SK-N-SH treated with all-trans-retinoic acid at 6 μM for 48 hours (cell line): Measurements from ENCODE around the gene GGA1.

ENCODE experiments used
- ATAC-seq: fragments of 200-7000 bp; cut with Tn5 transposase; 3 replicates; pipeline ENCODE4 v1.9.1; 2020; ENCODE audit warnings: mild to moderate bottlenecking, moderate library complexity
- ARNTL ChIP-seq: fragments of 450-650 bp; formaldehyde crosslinking; IDR thresholded peaks from 2 replicates; pipeline ENCODE4 v1.5.0; 2020; ENCODE audit warnings: low read depth, mild to moderate bottlenecking, moderate library complexity, borderline replicate concordance
- BACH2 ChIP-seq: fragments of 250-450 bp; sonication (Bioruptor Pico); IDR thresholded peaks from 2 replicates; pipeline ENCODE4 v1.9.0; 2021; ENCODE audit warnings: mild to moderate bottlenecking, borderline replicate concordance
- CREB5 ChIP-seq: fragments of 250-450 bp; sonication (Bioruptor Pico); IDR thresholded peaks from 2 replicates; pipeline ENCODE4 v1.5.1; 2020; ENCODE audit warnings: low read depth, mild to moderate bottlenecking, moderate library complexity
- CSDC2 ChIP-seq: fragments of 250-450 bp; sonication (Bioruptor Pico); IDR thresholded peaks from 2 replicates; pipeline ENCODE4 v1.5.0; 2020; ENCODE audit warnings: mild to moderate bottlenecking, moderate library complexity
- CSRNP3 ChIP-seq: fragments of 250-450 bp; sonication (Bioruptor Pico); IDR thresholded peaks from 2 replicates; pipeline ENCODE4 v1.5.1; 2021; ENCODE audit warnings: mild to moderate bottlenecking, moderate library complexity
- ESRRG ChIP-seq: fragments of 250-450 bp; sonication (Bioruptor Pico); IDR thresholded peaks from 2 replicates; pipeline ENCODE4 v1.6.1; 2021; ENCODE audit warnings: mild to moderate bottlenecking
- GLIS3 ChIP-seq: fragments of 250-450 bp; sonication (Bioruptor Pico); IDR thresholded peaks from 2 replicates; pipeline ENCODE4 v1.5.0; 2020; ENCODE audit warnings: mild to moderate bottlenecking, moderate library complexity
- ISL1 ChIP-seq: fragments of 250-450 bp; sonication (Bioruptor Pico); IDR thresholded peaks from 2 replicates; pipeline ENCODE4 v2.1.2; 2022; ENCODE audit warnings: mild to moderate bottlenecking, moderate library complexity
- OSR1 ChIP-seq: fragments of 250-450 bp; sonication (Bioruptor Pico); IDR thresholded peaks from 2 replicates; pipeline ENCODE4 v1.8.0; 2022; ENCODE audit warnings: moderate library complexity, mild to moderate bottlenecking, inconsistent platforms
- PATZ1 ChIP-seq: fragments of 250-450 bp; sonication (Bioruptor Pico); IDR thresholded peaks from 2 replicates; pipeline ENCODE4 v1.8.0; 2020; ENCODE audit warnings: mild to moderate bottlenecking, moderate library complexity, borderline replicate concordance
- POU6F1 ChIP-seq: fragments of 250-450 bp; sonication (Bioruptor Pico); IDR thresholded peaks from 2 replicates; pipeline ENCODE4 v1.8.0; 2021; ENCODE audit warnings: low read depth, mild to moderate bottlenecking, moderate library complexity, borderline replicate concordance
- PPARA ChIP-seq: fragments of 250-450 bp; sonication (Bioruptor Pico); IDR thresholded peaks from 2 replicates; pipeline ENCODE4 v1.5.0; 2020; ENCODE audit warnings: mild to moderate bottlenecking, borderline replicate concordance
- RARB ChIP-seq: fragments of 250-450 bp; sonication (Bioruptor Pico); IDR thresholded peaks from 2 replicates; pipeline ENCODE4 v1.8.0; 2021; ENCODE audit warnings: mild to moderate bottlenecking, moderate library complexity
- TCF4 ChIP-seq: fragments of 250-450 bp; sonication (Bioruptor Pico); IDR thresholded peaks from 2 replicates; pipeline ENCODE4 v1.8.0; 2021; ENCODE audit warnings: mild to moderate bottlenecking, moderate library complexity, borderline replicate concordance
- TOX ChIP-seq: fragments of 250-450 bp; sonication (Bioruptor Pico); IDR thresholded peaks from 2 replicates; pipeline ENCODE4 v1.8.0; 2021; ENCODE audit warnings: mild to moderate bottlenecking, moderate library complexity, borderline replicate concordance
- ZC3H10 ChIP-seq: fragments of 250-450 bp; sonication (Bioruptor Pico); IDR thresholded peaks from 2 replicates; pipeline ENCODE4 v1.5.1; 2021; ENCODE audit warnings: mild to moderate bottlenecking, moderate library complexity
- ZFP3 ChIP-seq: fragments of 250-450 bp; sonication (Bioruptor Pico); IDR thresholded peaks from 2 replicates; pipeline ENCODE4 v1.5.0; 2020; ENCODE audit warnings: mild to moderate bottlenecking, moderate library complexity
- ZFP30 ChIP-seq: fragments of 450-650 bp; formaldehyde crosslinking; IDR thresholded peaks from 2 replicates; pipeline ENCODE4 v1.5.0; 2022; ENCODE audit warnings: mild to moderate bottlenecking, moderate library complexity
- ZNF565 ChIP-seq: fragments of 450-650 bp; formaldehyde crosslinking; conservative IDR thresholded peaks from 2 replicates; pipeline ENCODE4 v1.5.0; 2020; ENCODE audit warnings: low read depth, mild to moderate bottlenecking, moderate library complexity
- ZNF70 ChIP-seq: fragments of 450-650 bp; formaldehyde crosslinking; IDR thresholded peaks from 2 replicates; pipeline ENCODE4 v1.5.0; 2020; ENCODE audit warnings: mild to moderate bottlenecking, moderate library complexity
- ZNF8 ChIP-seq: fragments of 450-650 bp; formaldehyde crosslinking; IDR thresholded peaks from 2 replicates; pipeline ENCODE4 v1.5.0; 2020; ENCODE audit warnings: mild to moderate bottlenecking, moderate library complexity

GGA1 gene

GRCh38 chr22:37662039-37662438 lies 53.4 kb downstream of the GGA1 start:
- TF ChIP-seq ESRRG = no peak
- TF ChIP-seq ZNF70 (CRISPR knock-in tag) = no peak
- TF ChIP-seq OSR1 (CRISPR knock-in tag) = no peak
- no peak for TF ChIP-seq POU6F1 (CRISPR knock-in tag)
- no peak for TF ChIP-seq ZFP30 (CRISPR knock-in tag)
- no peak for TF ChIP-seq ZC3H10
- no peak for TF ChIP-seq TCF4 (CRISPR knock-in tag)
- no peak for TF ChIP-seq BACH2 (CRISPR knock-in tag)
- no peak for TF ChIP-seq CSDC2 (CRISPR knock-in tag)
- TF ChIP-seq TOX (CRISPR knock-in tag) = no peak
- TF ChIP-seq ZNF565 (CRISPR knock-in tag) = no peak
- TF ChIP-seq ZFP3 = no peak
- no peak for TF ChIP-seq CSRNP3 (CRISPR knock-in tag)
- no peak for TF ChIP-seq ISL1 (CRISPR knock-in tag)
- no peak for TF ChIP-seq PPARA (CRISPR knock-in tag)
- no peak for TF ChIP-seq GLIS3 (CRISPR knock-in tag)
- no peak for TF ChIP-seq PATZ1 (CRISPR knock-in tag)
- no peak for TF ChIP-seq ZNF8 (CRISPR knock-in tag)
- TF ChIP-seq RARB = no peak
- no peak for ATAC-seq

GRCh38 chr22:37663521-37664140 lies 55.0 kb downstream of the GGA1 start:
- no peak for ATAC-seq
- TF ChIP-seq GLIS3 (CRISPR knock-in tag) (no peak), OSR1 (CRISPR knock-in tag) (no peak)

GRCh38 chr22:37664249-37665101 lies 55.8 kb downstream of the GGA1 start:
- ATAC-seq = no peak
- TF ChIP-seq CSRNP3 (CRISPR knock-in tag) (no peak), CSDC2 (CRISPR knock-in tag) (no peak), OSR1 (CRISPR knock-in tag) (no peak), CREB5 (no peak), TCF4 (CRISPR knock-in tag) (no peak), PATZ1 (CRISPR knock-in tag) (no peak), ARNTL (CRISPR knock-in tag) (no peak), ESRRG (no peak), TOX (CRISPR knock-in tag) (no peak), RARB (no peak), POU6F1 (CRISPR knock-in tag) (no peak), ZC3H10 (no peak), BACH2 (CRISPR knock-in tag) (no peak), ZNF565 (CRISPR knock-in tag) (no peak), ZNF8 (CRISPR knock-in tag) (no peak), ISL1 (CRISPR knock-in tag) (no peak), GLIS3 (CRISPR knock-in tag) (no peak)
